D721Med (cell line): Measurements from ENCODE around the gene LEMD2.

Experiments used
- DNase-seq: peaks from one replicate; pipeline ENCODE4 v3.0.0; 2011; ENCODE audit warnings: low spot score; ENCODE audit not compliant: insufficient read length
- FAIRE-seq: peaks from 2 replicates; lab custom pipeline; 2011; peaks lifted over from hg19 to GRCh38; lab: Jason Lieb, UNC
- CTCF ChIP-seq: IDR thresholded peaks from 2 replicates; pipeline ENCODE4 v1.5.1; 2012; ENCODE audit warnings: mild to moderate bottlenecking, control low read depth; ENCODE audit not compliant: insufficient read depth; ENCODE audit errors: missing control alignments

The LEMD2 gene

GRCh38 chr6:33823806-33824205 is 34.9 kb upstream of the LEMD2 start:
- DNase-seq: no peak
- no peak for TF ChIP-seq CTCF
- FAIRE-seq: no peak

- FAIRE-seq: no peak
- no peak for DNase-seq
- peak; percentile 0 for TF ChIP-seq CTCF
Measured at GRCh38 chr6:33822575-33823395, 33.9 kb upstream of the LEMD2 start.

- DNase-seq (no peak), FAIRE-seq (no peak)
- no peak for TF ChIP-seq CTCF
Measured at GRCh38 chr6:33820784-33821520, 32.0 kb upstream of the LEMD2 start.

GRCh38 chr6:33820243-33820642 is 31.3 kb upstream of the LEMD2 start:
- FAIRE-seq (no peak), DNase-seq (no peak)
- TF ChIP-seq CTCF: no peak

GRCh38 chr6:33819021-33819420 is 30.1 kb upstream of the LEMD2 start:
- DNase-seq (no peak), FAIRE-seq (no peak)
- no peak for TF ChIP-seq CTCF

GRCh38 chr6:33818293-33818692 is 29.4 kb upstream of the LEMD2 start:
- FAIRE-seq (no peak), DNase-seq (no peak)
- no peak for TF ChIP-seq CTCF

- DNase-seq (no peak), FAIRE-seq (no peak)
- TF ChIP-seq CTCF: no peak
Measured at GRCh38 chr6:33817489-33817888, 28.6 kb upstream of the LEMD2 start.
